GM15510 (cell line): ENCODE data around the gene TRPM2.

ENCODE experiments used
- POLR2A ChIP-seq: IDR thresholded peaks from 3 replicates; pipeline ENCODE4 v1.6.1; 2011; ENCODE audit warnings: borderline replicate concordance; ENCODE audit not compliant: insufficient read length; ENCODE audit errors: extremely low read depth

The TRPM2 gene

DNA sequence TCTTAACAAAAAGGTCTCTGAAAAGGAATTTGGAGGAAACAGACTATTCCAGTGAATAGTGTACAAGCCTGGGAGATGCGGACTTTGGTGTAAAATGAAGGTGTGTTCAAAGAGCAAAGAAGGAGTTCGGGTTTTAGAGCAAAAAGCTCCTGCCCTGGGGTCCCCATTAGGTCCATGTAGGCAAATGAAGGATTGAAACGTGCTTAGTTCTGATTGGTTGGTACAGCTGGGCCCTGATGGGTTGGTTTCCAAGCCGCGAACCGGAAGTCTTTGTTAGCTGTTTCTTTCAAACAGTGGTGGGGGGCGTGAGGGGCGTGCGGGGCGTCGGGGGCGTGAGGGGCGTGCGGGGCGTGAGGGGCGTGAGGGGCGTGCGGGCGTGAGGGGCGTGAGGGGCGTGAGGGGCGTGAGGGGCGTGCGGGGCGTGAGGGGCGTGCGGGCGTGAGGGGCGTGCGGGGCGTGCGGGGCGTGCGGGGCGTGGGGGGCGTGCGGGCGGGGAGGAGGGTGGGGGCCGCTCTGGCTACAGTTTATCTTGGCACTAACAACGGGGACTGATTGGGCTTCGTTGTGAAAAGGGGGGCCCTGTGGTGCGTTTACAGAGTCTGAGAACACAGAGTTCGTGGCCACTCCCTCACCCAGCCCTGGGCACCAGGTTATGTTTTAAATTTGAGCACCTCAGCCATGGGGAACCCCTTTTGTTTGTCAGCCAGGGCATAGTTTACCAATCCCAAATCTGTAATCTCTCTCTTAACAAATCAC is 131.3 kb downstream of the TRPM2 start:
- no peak for TF ChIP-seq POLR2A

DNA sequence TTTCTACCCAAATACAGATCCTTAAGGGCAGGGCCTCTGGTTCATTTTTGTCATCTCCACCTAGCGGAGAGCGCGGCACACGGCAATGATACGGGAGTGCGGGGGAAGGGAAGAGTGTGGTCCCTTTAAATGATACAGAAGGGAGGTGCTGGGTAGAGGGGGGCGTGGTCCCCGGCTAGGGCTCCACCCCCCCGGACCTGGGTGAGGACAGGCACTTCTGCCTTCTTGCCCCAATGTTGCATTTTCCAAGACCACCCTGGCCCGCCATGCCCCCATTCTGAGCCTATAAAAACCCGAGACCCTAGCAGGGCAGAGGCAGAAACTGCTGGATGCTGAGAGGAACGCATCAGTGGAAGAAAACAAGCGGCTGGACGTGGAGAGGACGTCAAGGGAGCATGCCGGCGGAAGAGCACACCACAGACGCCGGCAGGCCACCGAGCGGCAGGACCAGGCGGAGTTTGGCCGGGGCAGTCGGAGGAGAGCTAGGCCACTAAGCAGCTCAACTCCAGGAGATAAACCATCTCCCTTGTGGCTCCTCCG is 131.9 kb downstream of the TRPM2 start:
- TF ChIP-seq POLR2A, result no peak

DNA sequence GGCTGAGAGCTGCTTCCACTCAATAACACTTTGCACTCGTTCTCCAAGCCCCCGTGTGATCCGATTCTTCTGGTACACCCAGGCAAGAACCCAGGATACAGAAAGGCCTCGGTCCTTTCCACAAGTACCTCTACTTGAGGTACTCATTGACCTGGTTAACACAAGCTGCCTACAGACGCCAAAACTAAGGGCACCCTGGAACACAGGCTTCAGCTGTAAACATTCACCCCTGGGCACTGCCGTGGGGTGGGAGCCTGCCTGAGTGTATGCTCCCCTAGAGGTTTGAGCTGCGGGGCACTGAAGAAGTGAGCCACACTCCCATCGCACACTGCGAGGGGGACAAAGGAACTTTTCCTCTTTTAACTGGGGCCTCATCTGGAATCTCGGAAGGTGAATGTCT is 132.4 kb downstream of the TRPM2 start:
- TF ChIP-seq POLR2A, result no peak

DNA sequence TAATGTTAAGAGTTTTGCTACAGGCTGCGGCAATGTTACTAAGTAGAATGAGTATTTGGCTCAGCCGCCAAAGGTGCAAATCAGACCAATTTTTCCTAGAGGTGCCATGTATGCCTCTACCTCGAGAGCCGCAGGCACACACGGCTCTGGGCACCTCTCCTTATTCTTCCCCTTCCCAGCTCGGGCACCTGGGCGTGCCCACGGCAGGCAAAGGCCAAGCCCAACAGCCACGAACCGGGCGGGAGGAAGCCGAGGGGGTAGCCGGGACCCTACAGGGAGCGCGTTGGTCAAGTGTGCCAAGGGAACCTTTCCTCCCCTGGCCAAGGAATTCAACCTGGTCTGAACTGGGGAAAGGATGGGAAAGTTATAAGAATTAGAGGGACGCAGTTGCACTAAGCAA is 132.9 kb downstream of the TRPM2 start:
- no peak for TF ChIP-seq POLR2A

- no peak for TF ChIP-seq POLR2A
These were observed 134.4 kb downstream of the TRPM2 start for GRCh38 chr21:44487831-44488230.

DNA sequence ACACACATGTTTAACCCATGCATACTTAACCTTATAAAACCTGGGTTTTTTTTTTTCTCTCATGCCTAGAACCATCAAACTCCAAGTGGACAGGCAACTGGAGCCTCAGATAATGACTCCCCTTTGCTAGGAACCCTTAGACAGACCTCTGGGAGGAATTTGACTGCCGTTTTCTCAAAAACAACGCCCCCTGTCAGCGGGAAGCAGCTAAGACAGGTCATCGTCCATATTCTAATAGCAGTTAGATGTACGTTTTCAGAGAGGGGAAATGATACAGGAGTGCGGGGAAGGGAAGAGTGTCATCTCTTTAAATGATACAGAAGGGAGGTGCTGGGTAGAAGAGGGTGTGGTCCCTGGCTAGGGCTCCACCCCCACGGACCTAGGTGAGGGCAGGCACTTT is 136.5 kb downstream of the TRPM2 start:
- no peak for TF ChIP-seq POLR2A

GRCh38 chr21:44490405-44490804 is 137.0 kb downstream of the TRPM2 start:
- no peak for TF ChIP-seq POLR2A

DNA sequence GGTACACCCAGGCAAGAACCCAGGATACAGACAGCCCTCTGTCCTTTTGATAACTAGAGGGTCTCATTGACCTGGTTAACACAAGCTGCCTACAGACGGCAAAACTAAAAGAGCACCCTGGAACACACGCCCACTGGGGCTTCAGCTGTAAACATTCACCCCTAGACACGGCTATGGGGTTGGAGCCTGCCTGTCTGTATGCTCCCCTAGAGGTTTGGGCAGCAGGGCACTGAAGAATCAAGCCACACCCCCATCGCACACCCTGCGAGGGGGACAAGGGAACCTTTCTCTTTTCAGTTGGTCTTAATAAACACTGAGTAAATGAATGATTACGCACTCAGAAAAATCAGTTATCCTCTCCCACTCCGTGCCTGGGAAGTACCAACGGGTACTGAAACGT is 137.4 kb downstream of the TRPM2 start:
- TF ChIP-seq POLR2A, result no peak
